Neural cell (in vitro differentiated cells): ENCODE measurements around the gene DPH6. TPM values are rescaled to one million over a fixed set of nuclear protein-coding genes. Genes with fewer than 3 reads are reported as not detected.

ENCODE experiments used
- H2AFZ ChIP-seq: fragments of 200-600, 300-800 bp; sonication (generic), shearing (Covaris generic); 2 replicates; pipeline ENCODE4 v1.6.0; 2014; ENCODE audit warnings: low read depth, mild to moderate bottlenecking, antibody characterized with exemption, low read length, moderate library complexity
- H3F3A ChIP-seq: fragments of 200-600 bp; shearing (Covaris generic); 2 replicates; pipeline ENCODE4 v1.6.1; 2016; ENCODE audit warnings: mild to moderate bottlenecking, moderate library complexity, mixed read lengths, antibody characterized with exemption, low read length; ENCODE audit not compliant: insufficient read depth, poor library complexity, severe bottlenecking
- H3K27ac ChIP-seq: fragments of 200-600, 300-800 bp; sonication (generic), shearing (Covaris generic); 2 replicates; pipeline ENCODE4 v1.5.1; 2014; ENCODE audit warnings: mild to moderate bottlenecking, low read length, moderate library complexity
- H3K27me3 ChIP-seq: fragments of 300-800, 200-600 bp; sonication (generic), shearing (Covaris generic); 2 replicates; pipeline ENCODE4 v1.6.0; 2014; ENCODE audit warnings: mild to moderate bottlenecking, low read depth, low read length, moderate library complexity; ENCODE audit not compliant: insufficient read depth
- H3K36me3 ChIP-seq: fragments of 300-800, 200-600 bp; sonication (generic), shearing (Covaris generic); 2 replicates; pipeline ENCODE4 v1.5.1; 2014; ENCODE audit warnings: mild to moderate bottlenecking, antibody characterized with exemption, low read length, moderate library complexity; ENCODE audit not compliant: insufficient read depth
- H3K4me2 ChIP-seq: fragments of 300-800, 200-600 bp; sonication (generic), shearing (Covaris generic); 2 replicates; pipeline ENCODE4 v1.6.0; 2014; ENCODE audit warnings: mild to moderate bottlenecking, low read length
- H3K4me3 ChIP-seq: fragments of 300-800, 200-600 bp; sonication (generic), shearing (Covaris generic); 2 replicates; pipeline ENCODE4 v1.5.1; 2014; ENCODE audit warnings: mild to moderate bottlenecking, low read length, moderate library complexity
- H3K79me2 ChIP-seq: fragments of 200-600 bp; shearing (Covaris generic); replicated peaks from 2 replicates; pipeline ENCODE4 v1.6.0; 2014; ENCODE audit warnings: mild to moderate bottlenecking, low read length, moderate library complexity; ENCODE audit not compliant: insufficient read depth
- H3K9ac ChIP-seq: fragments of 300-800, 200-600 bp; sonication (generic), shearing (Covaris generic); 2 replicates; pipeline ENCODE4 v1.6.1; 2016; ENCODE audit warnings: mild to moderate bottlenecking, low read length, mixed read lengths
- H3K9me2 ChIP-seq: fragments of 200-600 bp; shearing (Covaris generic); 2 replicates; pipeline ENCODE4 v1.6.1; 2016; ENCODE audit warnings: mild to moderate bottlenecking, low read length, mixed read lengths; ENCODE audit not compliant: insufficient read depth
- H3K9me3 ChIP-seq: fragments of 200-600, 300-800 bp; sonication (generic), shearing (Covaris generic); 2 replicates; pipeline ENCODE4 v1.6.1; 2016; ENCODE audit warnings: mild to moderate bottlenecking, mixed run types, low read length, moderate library complexity, mixed read lengths
- H4K20me1 ChIP-seq: fragments of 200-600 bp; shearing (Covaris generic); 2 replicates; pipeline ENCODE4 v1.6.1; 2016; ENCODE audit warnings: mild to moderate bottlenecking, mixed run types; ENCODE audit not compliant: insufficient read depth
- EP300 ChIP-seq: fragments of 450-650 bp; conservative IDR thresholded peaks from 2 replicates; pipeline ENCODE4 v1.6.1; 2014; ENCODE audit warnings: antibody characterized with exemption, mild to moderate bottlenecking, moderate library complexity; ENCODE audit not compliant: poor library complexity, severe bottlenecking
- EZH2 ChIP-seq: fragments of 200-600, 300-800 bp; shearing (Covaris generic), sonication (generic); IDR thresholded peaks from 2 replicates; pipeline ENCODE4 v1.6.1; 2014; ENCODE audit warnings: antibody characterized with exemption, low read length, borderline replicate concordance, mild to moderate bottlenecking; ENCODE audit not compliant: insufficient read depth, poor library complexity, severe bottlenecking
- MXI1 ChIP-seq: fragments of 450-650 bp; conservative IDR thresholded peaks from 2 replicates; pipeline ENCODE4 v1.6.1; 2014; ENCODE audit warnings: antibody characterized with exemption, mild to moderate bottlenecking; ENCODE audit not compliant: poor library complexity, severe bottlenecking
- POLR2AphosphoS5 ChIP-seq: IDR thresholded peaks from 2 replicates; pipeline ENCODE4 v1.6.1; 2012
- RAD21 ChIP-seq: fragments of 450-650 bp; conservative IDR thresholded peaks from 2 replicates; pipeline ENCODE4 v1.6.1; 2014; ENCODE audit warnings: antibody characterized with exemption, mild to moderate bottlenecking, moderate library complexity
- SMC3 ChIP-seq: fragments of 450-650 bp; conservative IDR thresholded peaks from 2 replicates; pipeline ENCODE4 v1.6.1; 2014; ENCODE audit warnings: antibody characterized with exemption, mild to moderate bottlenecking, moderate library complexity; ENCODE audit not compliant: poor library complexity
- TAF1 ChIP-seq: IDR thresholded peaks from 2 replicates; pipeline ENCODE4 v1.6.1; 2012; ENCODE audit warnings: low read depth
- polyA plus RNA-seq: library from polyadenylated mRNA; depleted of rRNA; stranded (reverse); fragments of >200 nt; gene quantifications from 2 replicates; pipeline ENCODE4 v1.2.3, GENCODE V29; 2014
- TF ChIP-seq, protein P1 (sequence below): fragments of 450-650 bp; IDR thresholded peaks from 2 replicates; pipeline ENCODE4 v1.5.1; 2014; ENCODE audit warnings: antibody characterized with exemption, mild to moderate bottlenecking, moderate library complexity; ENCODE audit not compliant: poor library complexity, severe bottlenecking
- TF ChIP-seq, protein P2 (sequence below): IDR thresholded peaks from 2 replicates; pipeline ENCODE4 v1.6.1; 2012; ENCODE audit warnings: borderline replicate concordance

Gene DPH6
- polyA plus RNA-seq, 1 donor from 2014 or later, result 6.9 TPM

DNA sequence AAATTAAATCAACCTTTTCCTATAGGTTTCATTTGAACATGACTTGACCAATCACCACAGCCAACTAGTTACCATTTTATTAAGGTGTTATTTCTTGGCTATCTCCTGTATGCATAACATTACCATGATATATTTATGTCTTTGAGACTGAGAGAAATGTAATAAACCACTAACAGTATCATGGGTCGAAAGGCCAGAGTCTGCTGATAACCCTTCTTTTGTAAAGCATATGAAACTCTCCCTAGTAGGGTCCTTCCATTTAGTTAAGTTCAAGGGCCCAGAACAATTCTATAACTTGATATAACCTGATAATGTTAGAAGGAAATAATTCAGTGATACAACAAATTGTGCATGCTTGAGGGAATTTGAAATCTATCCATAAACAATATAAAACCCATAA lies 14.3 kb upstream of the DPH6 start:
- TF ChIP-seq, protein P1, sequence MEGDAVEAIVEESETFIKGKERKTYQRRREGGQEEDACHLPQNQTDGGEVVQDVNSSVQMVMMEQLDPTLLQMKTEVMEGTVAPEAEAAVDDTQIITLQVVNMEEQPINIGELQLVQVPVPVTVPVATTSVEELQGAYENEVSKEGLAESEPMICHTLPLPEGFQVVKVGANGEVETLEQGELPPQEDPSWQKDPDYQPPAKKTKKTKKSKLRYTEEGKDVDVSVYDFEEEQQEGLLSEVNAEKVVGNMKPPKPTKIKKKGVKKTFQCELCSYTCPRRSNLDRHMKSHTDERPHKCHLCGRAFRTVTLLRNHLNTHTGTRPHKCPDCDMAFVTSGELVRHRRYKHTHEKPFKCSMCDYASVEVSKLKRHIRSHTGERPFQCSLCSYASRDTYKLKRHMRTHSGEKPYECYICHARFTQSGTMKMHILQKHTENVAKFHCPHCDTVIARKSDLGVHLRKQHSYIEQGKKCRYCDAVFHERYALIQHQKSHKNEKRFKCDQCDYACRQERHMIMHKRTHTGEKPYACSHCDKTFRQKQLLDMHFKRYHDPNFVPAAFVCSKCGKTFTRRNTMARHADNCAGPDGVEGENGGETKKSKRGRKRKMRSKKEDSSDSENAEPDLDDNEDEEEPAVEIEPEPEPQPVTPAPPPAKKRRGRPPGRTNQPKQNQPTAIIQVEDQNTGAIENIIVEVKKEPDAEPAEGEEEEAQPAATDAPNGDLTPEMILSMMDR, result no peak
- no peak for TF ChIP-seq MXI1
- TF ChIP-seq POLR2AphosphoS5, result no peak
- H3K4me2 ChIP-seq, result no peak overlapping the region
- no peak overlapping the region for H3K9ac ChIP-seq
- H3K9me2 ChIP-seq, result no peaks in the 10 kb centered on the region
- H2AFZ ChIP-seq, result no peak overlapping the region
- H3K4me3 ChIP-seq, result no peak overlapping the region
- no peaks in the 10 kb centered on the region for H3K27me3 ChIP-seq
- no peaks in the 10 kb centered on the region for H4K20me1 ChIP-seq
- H3K79me2 ChIP-seq, result no peaks in the 10 kb centered on the region
- H3F3A ChIP-seq, result no peaks in the 10 kb centered on the region
- H3K27ac ChIP-seq, result no peak overlapping the region
- H3K36me3 ChIP-seq, result no peaks in the 10 kb centered on the region
- no peaks in the 10 kb centered on the region for H3K9me3 ChIP-seq

DNA sequence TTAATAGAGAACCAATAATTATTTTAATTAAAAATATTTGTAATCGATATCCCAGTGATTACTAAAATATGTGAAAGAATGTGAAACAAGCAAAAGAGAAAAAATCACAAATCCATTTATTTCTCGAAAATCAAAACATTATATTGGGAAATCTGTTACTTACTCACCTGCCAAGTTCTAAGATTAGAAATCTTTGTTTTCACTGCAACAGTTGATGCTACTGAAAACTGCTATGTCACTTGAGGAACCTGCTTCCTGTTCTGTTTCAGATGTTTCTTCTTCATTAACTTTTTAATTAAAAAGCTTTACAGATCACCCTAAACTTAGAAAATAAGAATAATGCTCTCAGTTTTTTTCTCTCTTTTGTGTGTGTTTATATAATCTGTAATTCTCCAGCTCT lies 13.7 kb upstream of the DPH6 start:
- Histone ChIP-seq H3K4me2 (no peak overlapping the region), H3K9ac (no peak overlapping the region), H4K20me1 (no peaks in the 10 kb centered on the region), H3K27ac (no peak overlapping the region), H3K79me2 (no peaks in the 10 kb centered on the region), H3K9me2 (no peaks in the 10 kb centered on the region), H3K4me3 (no peak overlapping the region), H3K9me3 (no peaks in the 10 kb centered on the region), H2AFZ (no peak overlapping the region), H3K36me3 (no peaks in the 10 kb centered on the region), H3K27me3 (no peaks in the 10 kb centered on the region), H3F3A (no peaks in the 10 kb centered on the region)
- TF ChIP-seq MXI1 (no peak), POLR2AphosphoS5 (no peak), EZH2 (no peak), SMC3 (no peak), RAD21 (no peak), TAF1 (no peak), EP300 (no peak)
- TF ChIP-seq, protein P2, sequence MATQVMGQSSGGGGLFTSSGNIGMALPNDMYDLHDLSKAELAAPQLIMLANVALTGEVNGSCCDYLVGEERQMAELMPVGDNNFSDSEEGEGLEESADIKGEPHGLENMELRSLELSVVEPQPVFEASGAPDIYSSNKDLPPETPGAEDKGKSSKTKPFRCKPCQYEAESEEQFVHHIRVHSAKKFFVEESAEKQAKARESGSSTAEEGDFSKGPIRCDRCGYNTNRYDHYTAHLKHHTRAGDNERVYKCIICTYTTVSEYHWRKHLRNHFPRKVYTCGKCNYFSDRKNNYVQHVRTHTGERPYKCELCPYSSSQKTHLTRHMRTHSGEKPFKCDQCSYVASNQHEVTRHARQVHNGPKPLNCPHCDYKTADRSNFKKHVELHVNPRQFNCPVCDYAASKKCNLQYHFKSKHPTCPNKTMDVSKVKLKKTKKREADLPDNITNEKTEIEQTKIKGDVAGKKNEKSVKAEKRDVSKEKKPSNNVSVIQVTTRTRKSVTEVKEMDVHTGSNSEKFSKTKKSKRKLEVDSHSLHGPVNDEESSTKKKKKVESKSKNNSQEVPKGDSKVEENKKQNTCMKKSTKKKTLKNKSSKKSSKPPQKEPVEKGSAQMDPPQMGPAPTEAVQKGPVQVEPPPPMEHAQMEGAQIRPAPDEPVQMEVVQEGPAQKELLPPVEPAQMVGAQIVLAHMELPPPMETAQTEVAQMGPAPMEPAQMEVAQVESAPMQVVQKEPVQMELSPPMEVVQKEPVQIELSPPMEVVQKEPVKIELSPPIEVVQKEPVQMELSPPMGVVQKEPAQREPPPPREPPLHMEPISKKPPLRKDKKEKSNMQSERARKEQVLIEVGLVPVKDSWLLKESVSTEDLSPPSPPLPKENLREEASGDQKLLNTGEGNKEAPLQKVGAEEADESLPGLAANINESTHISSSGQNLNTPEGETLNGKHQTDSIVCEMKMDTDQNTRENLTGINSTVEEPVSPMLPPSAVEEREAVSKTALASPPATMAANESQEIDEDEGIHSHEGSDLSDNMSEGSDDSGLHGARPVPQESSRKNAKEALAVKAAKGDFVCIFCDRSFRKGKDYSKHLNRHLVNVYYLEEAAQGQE, result no peak
- TF ChIP-seq, protein P1, result no peak
